Gastrocnemius medialis (tissue), 4 donors: ENCODE results near the gene ARID1B. TPM values are rescaled to one million over a fixed set of nuclear protein-coding genes. Genes with fewer than 3 reads are reported as not detected.
A peak's percentile ranks its signal among the peaks of the same experiment; 100 is the strongest.

ENCODE experiments used
- ATAC-seq, 2 donors: fragments of 150-250 bp; one replicate each; pipeline ENCODE4 v1.9.1; 2016
- DNase-seq, 2 donors: peaks; one replicate each; pipeline ENCODE4 v3.0.0-alpha.2; 2019
- H3K27ac ChIP-seq, 4 donors: fragments of 200-600 bp; sonication (generic); 1 replicate in 1 of 4; 2 replicates in 3 of 4; pipeline ENCODE4 v1.5.1; 2016 to 2018; ENCODE audit warnings: mild to moderate bottlenecking in 2 of 4, moderate library complexity in 1 of 4
- H3K27me3 ChIP-seq, 3 donors: fragments of 200-600 bp; sonication (generic) in 2 of 3; 1 replicate in 1 of 3; 2 replicates in 2 of 3; pipeline versions ENCODE4 v1.5.1 to v1.6.0; 2016 to 2019; ENCODE audit warnings: mild to moderate bottlenecking in 1 of 3, moderate library complexity in 1 of 3
- H3K36me3 ChIP-seq, 2 donors: fragments of 200-600 bp; sonication (generic) in 1 of 2; one replicate each; pipeline ENCODE4 v1.5.1; 2017 to 2018
- H3K4me1 ChIP-seq, 2 donors: fragments of 200-600 bp; sonication (generic) in 1 of 2; one replicate each; pipeline ENCODE4 v1.5.1; 2016 to 2017; ENCODE audit warnings: mild to moderate bottlenecking in 2 of 2
- H3K4me3 ChIP-seq, 4 donors: fragments of 200-600 bp; sonication (generic) in 3 of 4; 1 replicate in 1 of 4; 2 replicates in 3 of 4; pipeline ENCODE4 v1.5.1; 2016 to 2019; ENCODE audit warnings: mild to moderate bottlenecking in 2 of 4
- H3K9me3 ChIP-seq, 3 donors: fragments of 200-600 bp; sonication (generic) in 2 of 3; 1 replicate in 1 of 3; 2 replicates in 2 of 3; pipeline ENCODE4 v1.5.1; 2016 to 2019
- CTCF ChIP-seq, 5 experiments: fragments of 450-650 bp in 3 of 5; fragments of 200-600 bp in 2 of 5; sonication (generic) in 2 of 5; IDR thresholded peaks in 4 of 5; conservative IDR thresholded peaks in 1 of 5; 1 replicate in 4 of 5; 2 replicates in 1 of 5; pipeline ENCODE4 v1.5.1; 2016 to 2019; ENCODE audit warnings: antibody characterized with exemption in 5 of 5, mild to moderate bottlenecking in 3 of 5, moderate library complexity in 3 of 5
- POLR2A ChIP-seq, 2 donors: fragments of 450-650 bp; IDR thresholded peaks; one replicate each; pipeline ENCODE4 v1.6.1; 2017; ENCODE audit warnings: antibody characterized with exemption in 2 of 2, mild to moderate bottlenecking in 2 of 2, moderate library complexity in 2 of 2
- in situ Hi-C, 4 donors: fragments of 200-750 bp; cut with MboI; loops; one replicate each; pipeline versions ENCODE4 v1.15.0 to v1.8.0; 2017; ENCODE audit warnings: low sequenced_read_pairs in 4 of 4
- intact Hi-C: fragments of 100-400 bp; cut with DNase I; formaldehyde crosslinking; loops from one replicate; pipeline ENCODE4 v1.15.1; 2023; ENCODE audit warnings: low total_unique reads
- total RNA-seq, 4 donors: library from RNA; depleted of rRNA; stranded (reverse); fragments of >200 nt; gene quantifications; one replicate each; pipeline versions ENCODE4 v1.1.0 to v1.2.3, GENCODE V29; 2016

Gene ARID1B
- total RNA-seq, 4 donors from 2014 or later = 54.9 to 75.3 (median 62.0) TPM

- Histone ChIP-seq H3K4me1 (peaks cover 48 to 55% of the 10 kb centered on the region in 2 donors), H3K4me3 (peak overlapping the region; percentile 81 to 94 (median 86)), H3K9me3 (no peaks in the 10 kb centered on the region), H3K36me3 (no peaks in the 10 kb centered on the region), H3K27ac (peak overlapping the region; percentile 97 to 100 (median 98)), H3K27me3 (no peaks in the 10 kb centered on the region)
- intact Hi-C loops = loop anchor here (1.0 to 10.0 kb wide), 7 partner anchors 45 to 1707 kb away; partner anchors contain the start of genes ARID1B and TFB1M
- TF ChIP-seq CTCF (IDR thresholded peaks at IDR 0.05 in 4 of 5, conservative IDR thresholded peaks at IDR 0.05 in 1 of 5) = no peak
- peak; percentile 69 to 74 for ATAC-seq
- in situ Hi-C loops = loop anchor here in 2 of 4 donors (5.0 to 10.0 kb wide), 4 partner anchors 65 to 337 kb away; no protein-coding TSS in a partner anchor
- peak; percentile 83 to 90 for DNase-seq
These were observed 245.0 kb downstream of the ARID1B start for GRCh38 chr6:157021993-157022740.

- intact Hi-C loops = loop anchor here (5.0 to 10.0 kb wide), 4 partner anchors 47 to 1709 kb away; partner anchors contain the start of gene TFB1M
- Histone ChIP-seq H3K27me3 (no peaks in the 10 kb centered on the region), H3K4me3 (no peak overlapping the region), H3K9me3 (no peaks in the 10 kb centered on the region), H3K4me1 (peaks cover 33 to 41% of the 10 kb centered on the region in 2 donors), H3K36me3 (no peaks in the 10 kb centered on the region), H3K27ac (peak overlapping the region in 3 of 4 donors; percentile 97 to 99 (median 98))
- no peak for ATAC-seq
- no peak for TF ChIP-seq POLR2A (IDR thresholded peaks at IDR 0.05)
- no peak for DNase-seq
- in situ Hi-C loops = loop anchor here in 2 of 4 donors (5.0 to 10.0 kb wide), 4 partner anchors 67 to 339 kb away; no protein-coding TSS in a partner anchor
These were observed 246.8 kb downstream of the ARID1B start for GRCh38 chr6:157023958-157024357.

DNA sequence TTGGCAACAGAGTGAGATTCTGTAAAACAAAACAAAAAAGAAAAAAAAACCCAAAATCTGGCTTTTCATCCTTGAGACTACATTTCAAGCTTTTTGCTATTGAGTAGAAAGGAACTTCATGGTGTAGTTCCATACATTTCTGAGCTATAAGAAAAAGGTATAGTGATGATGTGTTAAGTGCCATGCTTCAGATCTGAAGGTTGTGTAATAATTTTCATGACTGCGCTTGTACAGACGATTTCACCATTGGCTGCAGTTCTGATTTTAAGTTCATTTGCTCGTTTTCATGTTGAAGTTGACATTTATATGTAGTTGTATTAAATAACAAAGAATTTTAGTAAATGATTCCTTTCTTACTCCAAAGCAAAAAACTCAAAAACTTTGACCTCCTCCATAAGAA, 247.6 kb downstream of the ARID1B start:
- Histone ChIP-seq H3K4me3 (no peak overlapping the region), H3K9me3 (no peaks in the 10 kb centered on the region), H3K36me3 (no peaks in the 10 kb centered on the region), H3K27ac (no peak overlapping the region), H3K27me3 (no peaks in the 10 kb centered on the region), H3K4me1 (peaks cover 28 to 35% of the 10 kb centered on the region in 2 donors)
- in situ Hi-C loops (loop anchor here in 3 of 4 donors (5.0 to 25.0 kb wide), 7 partner anchors 67 to 462 kb away; no protein-coding TSS in a partner anchor), intact Hi-C loops (loop anchor here (5.0 to 10.0 kb wide), 4 partner anchors 47 to 1710 kb away; partner anchors contain the start of gene TFB1M)
- ATAC-seq (no peak), DNase-seq (no peak)
- TF ChIP-seq CTCF (IDR thresholded peaks at IDR 0.05 in 4 of 5, conservative IDR thresholded peaks at IDR 0.05 in 1 of 5) (no peak), POLR2A (IDR thresholded peaks at IDR 0.05) (no peak)

GRCh38 chr6:157025437-157025836, 248.3 kb downstream of the ARID1B start:
- Histone ChIP-seq H3K4me3 (no peak overlapping the region), H3K36me3 (no peaks in the 10 kb centered on the region), H3K27me3 (no peaks in the 10 kb centered on the region), H3K27ac (no peak overlapping the region), H3K4me1 (peaks cover 21 to 29% of the 10 kb centered on the region in 2 donors), H3K9me3 (no peaks in the 10 kb centered on the region)
- in situ Hi-C loops = loop anchor here in 3 of 4 donors (10.0 to 25.0 kb wide), 5 partner anchors 162 to 463 kb away; no protein-coding TSS in a partner anchor
- TF ChIP-seq CTCF (IDR thresholded peaks at IDR 0.05 in 4 of 5, conservative IDR thresholded peaks at IDR 0.05 in 1 of 5) = no peak
- no peak for TF ChIP-seq POLR2A (IDR thresholded peaks at IDR 0.05)
- intact Hi-C loops = loop anchor here (10.0 kb wide), 1 partner anchor 1711 kb away; the partner anchor contains the start of gene TFB1M
- no peak for ATAC-seq
- DNase-seq = no peak
